Measurements from ENCODE around the gene GPR146. TPM values are rescaled to one million over a fixed set of nuclear protein-coding genes. Genes with fewer than 3 reads are reported as not detected.

Gene GPR146
- total and polyA plus RNA-seq, 2 of the 8 experiments (the other 6 are each of a cell fraction or from before 2014, with no cell fraction given), result 1.8 to 2.7 TPM

- TF ChIP-seq USF2 (IDR thresholded peaks at IDR 0.05; ENCODE audit: low read length) (no peak), SIN3A (conservative IDR thresholded peaks at IDR 0.05 in 1 of 2, IDR thresholded peaks at IDR 0.05 in 1 of 2; ENCODE audit: low read depth in 1 of 2, low read length in 2 of 2) (no peak), GABPA (IDR thresholded peaks at IDR 0.05; ENCODE audit: borderline replicate concordance, insufficient read depth, low read length) (no peak), MAX (IDR thresholded peaks at IDR 0.05) (no peak), SIX5 (IDR thresholded peaks at IDR 0.05; ENCODE audit: low read depth, low read length) (no peak), KDM1A (IDR thresholded peaks at IDR 0.05; ENCODE audit: borderline replicate concordance, low read length) (no peak)
Measured at GRCh38 chr7:1061180-1061579, 16.8 kb downstream of the GPR146 start (continued).

Data from H1 (cell line).